ENCODE results near the gene ANO5. TPM values are rescaled to one million over a fixed set of nuclear protein-coding genes. Genes with fewer than 3 reads are reported as not detected.
"Not testable (repeated sequence)": the region's sequence is repeated elsewhere in the genome, so short reads cannot be mapped to it uniquely, and the experiment has no call there.

ANO5 gene
- total and polyA plus RNA-seq, 7 donors: 0.23 to 16.8 (median 10.8) TPM

- TF ChIP-seq POLR2AphosphoS5 (IDR thresholded peaks at IDR 0.05): no peak
- TF ChIP-seq EP300 (IDR thresholded peaks at IDR 0.05): no peak
- TF ChIP-seq POLR2A (IDR thresholded peaks at IDR 0.05): no peak
- no peak for TF ChIP-seq CTCF (IDR thresholded peaks at IDR 0.05)
Measured at GRCh38 chr11:22256876-22257275, 64.0 kb downstream of the ANO5 start.

DNA sequence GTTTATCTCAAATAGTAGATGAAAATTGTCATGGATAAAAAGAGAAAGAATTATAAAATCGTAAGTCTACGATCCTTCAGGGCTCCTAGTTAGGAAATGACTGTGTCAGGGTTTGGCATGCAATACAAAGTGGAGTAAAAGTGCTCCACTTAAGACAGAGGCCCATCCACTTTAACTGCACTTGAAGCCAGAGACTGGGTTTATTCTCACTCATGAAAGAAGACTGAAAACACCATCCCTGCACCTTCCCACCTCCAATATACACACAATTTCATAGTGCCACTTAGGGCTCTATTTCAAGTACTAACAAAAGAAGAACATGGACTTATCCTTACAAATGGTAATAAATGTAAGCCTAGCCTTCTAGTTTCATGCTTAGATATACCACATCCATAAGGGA lies 70.7 kb downstream of the ANO5 start:
- intact Hi-C loops (cut with DNase I): no loop called here
- H3K4me3 ChIP-seq: no peak overlapping the region
- DNase-seq: no peak
- H3K27me3 ChIP-seq: no peaks in the 10 kb centered on the region
- no peak for TF ChIP-seq EP300 (IDR thresholded peaks at IDR 0.05)
- TF ChIP-seq POLR2AphosphoS5 (IDR thresholded peaks at IDR 0.05): no peak
- TF ChIP-seq POLR2A (IDR thresholded peaks at IDR 0.05): no peak
- TF ChIP-seq CTCF (IDR thresholded peaks at IDR 0.05): no peak
- WGBS, 2 donors: 86 to 92% methylated on average over 2 of the region's 2 CpGs
- H3K9me3 ChIP-seq: no peaks in the 10 kb centered on the region
- no peaks in the 10 kb centered on the region for H3K4me1 ChIP-seq
- H3K27ac ChIP-seq: no peak overlapping the region
- H3K36me3 ChIP-seq: peaks cover 0 to 16% (median 2%) of the 10 kb centered on the region in 4 donors

More at GRCh38 chr11:22256876-22257275, 64.0 kb downstream of the ANO5 start:
- Histone ChIP-seq H3K4me3 (no peak overlapping the region), H3K9me3 (no peaks in the 10 kb centered on the region), H3K27ac (no peak overlapping the region), H3K27me3 (no peaks in the 10 kb centered on the region), H3K4me1 (no peaks in the 10 kb centered on the region), H3K36me3 (peaks cover 0 to 41% (median 2%) of the 10 kb centered on the region in 4 donors)
- intact Hi-C loops (cut with DNase I): no loop called here
- WGBS, 2 donors: 86 to 94% methylated on average over 1 of the region's 1 CpG
- no peak for DNase-seq

- intact Hi-C loops (cut with DNase I): not testable (repeated sequence)
Measured at GRCh38 chr11:22268983-22269624, 76.2 kb downstream of the ANO5 start.

DNA sequence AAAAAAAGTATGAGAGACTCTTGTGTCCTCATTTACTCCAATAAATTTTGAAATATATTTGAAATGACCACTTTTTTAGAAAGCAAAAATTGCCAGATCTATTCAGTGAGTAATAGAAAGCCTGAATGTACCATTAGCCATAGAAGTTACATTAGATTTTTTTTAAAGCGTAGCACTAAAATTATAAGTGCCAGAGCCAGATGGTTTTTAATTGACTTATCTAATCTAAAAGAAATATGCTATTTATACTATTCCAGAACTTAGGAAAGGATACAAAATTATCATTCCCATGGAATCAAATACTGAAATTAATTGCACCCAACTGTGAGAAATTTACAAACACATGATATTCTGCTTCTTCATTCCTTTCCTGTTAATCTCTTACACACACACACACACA lies 80.9 kb downstream of the ANO5 start:
- H3K9me3 ChIP-seq: no peaks in the 10 kb centered on the region
- H3K27ac ChIP-seq: no peak overlapping the region
- peaks cover 0 to 18% (median 0%) of the 10 kb centered on the region in 4 donors for H3K36me3 ChIP-seq
- WGBS, 2 donors: 97 to 99% methylated on average over 1 of the region's 1 CpG
- H3K4me3 ChIP-seq: no peak overlapping the region
- no peaks in the 10 kb centered on the region for H3K27me3 ChIP-seq
- TF ChIP-seq POLR2A (IDR thresholded peaks at IDR 0.05) (no peak), EP300 (IDR thresholded peaks at IDR 0.05) (no peak), CTCF (IDR thresholded peaks at IDR 0.05) (no peak), POLR2AphosphoS5 (IDR thresholded peaks at IDR 0.05) (no peak)
- intact Hi-C loops (cut with DNase I): no loop called here
- DNase-seq: no peak
- H3K4me1 ChIP-seq: no peaks in the 10 kb centered on the region

More at GRCh38 chr11:22268983-22269624, 76.2 kb downstream of the ANO5 start:
- WGBS, 2 donors: 84 to 89% methylated on average over 1 of the region's 1 CpG
- DNase-seq, H3K9me3 ChIP-seq, H3K4me1 ChIP-seq, H3K4me3 ChIP-seq, H3K27me3 ChIP-seq, H3K27ac ChIP-seq: not testable (repeated sequence)
- peaks cover 0 to 18% (median 0%) of the 10 kb centered on the region in 4 donors for H3K36me3 ChIP-seq

DNA sequence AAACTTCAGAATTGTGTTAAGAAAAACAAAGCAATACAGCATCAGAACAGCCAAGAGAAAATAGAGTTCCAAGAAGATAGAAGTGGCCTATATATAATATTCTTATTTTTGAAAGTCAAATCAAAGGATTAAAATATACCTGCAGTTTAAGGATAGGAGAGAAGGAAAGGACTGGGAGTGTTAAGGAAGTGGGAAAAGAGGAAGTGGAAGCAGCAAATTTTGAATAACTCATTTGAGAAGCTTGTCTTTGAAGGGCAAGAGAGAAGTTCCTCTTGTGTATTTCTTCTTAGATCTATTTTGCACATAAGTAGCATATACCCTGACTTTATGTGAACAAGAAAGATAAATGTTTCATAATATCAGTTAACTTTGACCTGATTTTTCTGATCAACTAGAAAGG lies 82.7 kb downstream of the ANO5 start:
- intact Hi-C loops (cut with DNase I): no loop called here
- DNase-seq: no peak
- Histone ChIP-seq H3K27me3 (no peaks in the 10 kb centered on the region), H3K27ac (no peak overlapping the region), H3K4me3 (no peak overlapping the region), H3K36me3 (peaks cover 0 to 17% (median 0%) of the 10 kb centered on the region in 4 donors), H3K4me1 (no peaks in the 10 kb centered on the region), H3K9me3 (no peaks in the 10 kb centered on the region)
- no peak for TF ChIP-seq CTCF (IDR thresholded peaks at IDR 0.05)
- no peak for TF ChIP-seq POLR2AphosphoS5 (IDR thresholded peaks at IDR 0.05)
- TF ChIP-seq POLR2A (IDR thresholded peaks at IDR 0.05): no peak
- TF ChIP-seq EP300 (IDR thresholded peaks at IDR 0.05): no peak

Measured in sigmoid colon (tissue), 7 donors.